BLaER1 treated with 17β-estradiol and CSF1 and Interleukin-3, amounts not matched to agents 10 nM and 100 nM (cell line): Measurements from ENCODE around the gene GNAS.
A peak's percentile ranks its signal among the peaks of the same experiment; 100 is the strongest.
"Not testable (repeated sequence)": the region's sequence is repeated elsewhere in the genome, so short reads cannot be mapped to it uniquely, and the experiment has no call there.

Source experiments
- H3K27ac ChIP-seq, 11 experiments: shearing (Covaris generic); formaldehyde crosslinking; 2 replicates each; pipeline ENCODE4 v1.8.1; 2022
- H3K27me3 ChIP-seq, 11 experiments: shearing (Covaris generic); formaldehyde crosslinking; 2 replicates each; pipeline ENCODE4 v1.8.1; 2022
- H3K36me3 ChIP-seq, 11 experiments: shearing (Covaris generic); formaldehyde crosslinking; 2 replicates each; pipeline ENCODE4 v1.8.1; 2022
- H3K4me1 ChIP-seq, 10 experiments: shearing (Covaris generic); formaldehyde crosslinking; 2 replicates each; pipeline ENCODE4 v1.8.1; 2022
- H3K4me2 ChIP-seq, 11 experiments: shearing (Covaris generic); formaldehyde crosslinking; 2 replicates each; pipeline ENCODE4 v1.8.1; 2022
- H3K4me3 ChIP-seq, 10 experiments: shearing (Covaris generic); formaldehyde crosslinking; 2 replicates each; pipeline ENCODE4 v1.8.1; 2022
- H3K9ac ChIP-seq, 11 experiments: shearing (Covaris generic); formaldehyde crosslinking; 2 replicates each; pipeline ENCODE4 v1.8.1; 2022
- H3K9me3 ChIP-seq, 11 experiments: shearing (Covaris generic); formaldehyde crosslinking; replicated peaks in 1 of 11; 2 replicates each; pipeline ENCODE4 v1.8.1; 2022
- H4K20me1 ChIP-seq, 11 experiments: shearing (Covaris generic); formaldehyde crosslinking; 2 replicates each; pipeline ENCODE4 v1.8.1; 2022
- Cebpa-rat ChIP-seq, 11 experiments: shearing (Covaris generic); IDR thresholded peaks; 2 replicates each; pipeline ENCODE4 v1.8.1; 2022

The GNAS gene

GRCh38 chr20:58927490-58928061, 75.1 kb downstream of the GNAS start:
- Histone ChIP-seq H3K27me3 (no peaks in the 10 kb centered on the region), H3K9me3 (no peaks in the 10 kb centered on the region), H3K36me3 (no peaks in the 10 kb centered on the region), H4K20me1 (no peaks in the 10 kb centered on the region), H3K4me1 (peaks cover 0 to 26% (median 18%) of the 10 kb centered on the region in 10 experiments; a peak in 16 of 20 replicates), H3K9ac (no peak overlapping the region), H3K4me3 (no peak overlapping the region), H3K4me2 (peak overlapping the region in 3 of 11 experiments; percentile 47 to 69 (median 59); a peak in 3 of 22 replicates), H3K27ac (no peak overlapping the region)
- TF ChIP-seq Cebpa-rat (IDR thresholded peaks at IDR 0.05) = no peak

- Histone ChIP-seq H3K9me3 (no peaks in the 10 kb centered on the region; a peak in 1 of 22 replicates), H3K9ac (no peak overlapping the region), H3K4me2 (no peak overlapping the region), H3K27me3 (no peaks in the 10 kb centered on the region), H3K27ac (no peak overlapping the region), H3K36me3 (no peaks in the 10 kb centered on the region), H4K20me1 (no peaks in the 10 kb centered on the region), H3K4me1 (peaks cover 0 to 23% (median 16%) of the 10 kb centered on the region in 10 experiments; a peak in 16 of 20 replicates), H3K4me3 (no peak overlapping the region)
- TF ChIP-seq Cebpa-rat (IDR thresholded peaks at IDR 0.05) = no peak
These were observed 78.0 kb downstream of the GNAS start for GRCh38 chr20:58930496-58930895.

GRCh38 chr20:58932170-58932569, 79.7 kb downstream of the GNAS start:
- no peaks in the 10 kb centered on the region for H3K27me3 ChIP-seq
- peaks cover 0 to 7% (median 2%) of the 10 kb centered on the region in 10 experiments; a peak in 9 of 20 replicates for H3K4me1 ChIP-seq
- peaks cover 9 to 14% (median 12%) of the 10 kb centered on the region in 11 experiments; a peak in 21 of 22 replicates for H3K9me3 ChIP-seq
- no peak overlapping the region for H3K27ac ChIP-seq
- H3K4me2 ChIP-seq = no peak overlapping the region
- H3K36me3 ChIP-seq = no peaks in the 10 kb centered on the region
- TF ChIP-seq Cebpa-rat (IDR thresholded peaks at IDR 0.05) = no peak
- no peak overlapping the region for H3K9ac ChIP-seq
- H4K20me1 ChIP-seq = no peaks in the 10 kb centered on the region
- no peak overlapping the region for H3K4me3 ChIP-seq

- Histone ChIP-seq H3K4me2 (peak overlapping the region in 8 of 11 experiments; percentile 1 to 77 (median 58); a peak in 13 of 22 replicates), H3K4me3 (no peak overlapping the region), H3K9me3 (peaks cover 9 to 27% (median 15%) of the 10 kb centered on the region in 11 experiments; a peak in 21 of 22 replicates), H4K20me1 (no peaks in the 10 kb centered on the region), H3K27me3 (no peaks in the 10 kb centered on the region), H3K27ac (peak overlapping the region in 1 of 11 experiments; percentile 21; a peak in 1 of 22 replicates), H3K9ac (no peak overlapping the region), H3K4me1 (peaks cover 0 to 27% (median 10%) of the 10 kb centered on the region in 10 experiments; a peak in 12 of 20 replicates), H3K36me3 (no peaks in the 10 kb centered on the region)
- no peak for TF ChIP-seq Cebpa-rat (IDR thresholded peaks at IDR 0.05)
These were observed 85.6 kb downstream of the GNAS start for GRCh38 chr20:58938078-58938477.

GRCh38 chr20:58938541-58938940, 86.0 kb downstream of the GNAS start:
- no peaks in the 10 kb centered on the region for H4K20me1 ChIP-seq
- no peak for TF ChIP-seq Cebpa-rat (IDR thresholded peaks at IDR 0.05)
- no peak overlapping the region for H3K9ac ChIP-seq
- peak overlapping the region in 1 of 11 experiments; percentile 21; a peak in 1 of 22 replicates for H3K27ac ChIP-seq
- peaks cover 0 to 29% (median 10%) of the 10 kb centered on the region in 10 experiments; a peak in 12 of 20 replicates for H3K4me1 ChIP-seq
- H3K4me3 ChIP-seq = no peak overlapping the region
- H3K36me3 ChIP-seq = no peaks in the 10 kb centered on the region
- H3K4me2 ChIP-seq = peak overlapping the region in 8 of 11 experiments; percentile 1 to 77 (median 58); a peak in 13 of 22 replicates
- H3K27me3 ChIP-seq = no peaks in the 10 kb centered on the region
- H3K9me3 ChIP-seq = peaks cover 9 to 27% (median 15%) of the 10 kb centered on the region in 11 experiments; a peak in 21 of 22 replicates

GRCh38 chr20:58941471-58941870, 89.0 kb downstream of the GNAS start:
- no peak overlapping the region for H3K4me2 ChIP-seq
- no peak for TF ChIP-seq Cebpa-rat (IDR thresholded peaks at IDR 0.05)
- peaks cover 5 to 22% (median 9%) of the 10 kb centered on the region in 11 experiments; a peak in 21 of 22 replicates for H3K9me3 ChIP-seq
- no peak overlapping the region for H3K9ac ChIP-seq
- no peaks in the 10 kb centered on the region for H3K36me3 ChIP-seq
- H3K4me3 ChIP-seq = no peak overlapping the region
- no peaks in the 10 kb centered on the region for H4K20me1 ChIP-seq
- no peaks in the 10 kb centered on the region for H3K27me3 ChIP-seq
- peaks cover 0 to 36% (median 13%) of the 10 kb centered on the region in 10 experiments; a peak in 13 of 20 replicates for H3K4me1 ChIP-seq
- H3K27ac ChIP-seq = no peak overlapping the region

- Histone ChIP-seq H3K9me3 (peaks cover 0 to 11% (median 0%) of the 10 kb centered on the region in 11 experiments; a peak in 7 of 22 replicates), H3K36me3 (no peaks in the 10 kb centered on the region), H3K4me2 (peak overlapping the region in 1 of 11 experiments; percentile 46; a peak in 1 of 22 replicates), H4K20me1 (no peaks in the 10 kb centered on the region), H3K4me3 (no peak overlapping the region), H3K9ac (no peak overlapping the region), H3K27ac (no peak overlapping the region), H3K4me1 (peaks cover 0 to 33% (median 13%) of the 10 kb centered on the region in 10 experiments; a peak in 13 of 20 replicates), H3K27me3 (no peaks in the 10 kb centered on the region)
- TF ChIP-seq Cebpa-rat (IDR thresholded peaks at IDR 0.05) = no peak
These were observed 90.0 kb downstream of the GNAS start for GRCh38 chr20:58942549-58942948.

GRCh38 chr20:58944610-58945009, 92.1 kb downstream of the GNAS start:
- H3K36me3 ChIP-seq = no peaks in the 10 kb centered on the region
- TF ChIP-seq Cebpa-rat (IDR thresholded peaks at IDR 0.05) = no peak

GRCh38 chr20:58945965-58946631, 93.6 kb downstream of the GNAS start:
- Histone ChIP-seq H3K4me3 (no peak overlapping the region), H3K4me1 (peaks cover 0 to 16% (median 2%) of the 10 kb centered on the region in 10 experiments; a peak in 8 of 20 replicates), H3K27me3 (no peaks in the 10 kb centered on the region), H3K9me3 (no peaks in the 10 kb centered on the region), H3K4me2 (peak overlapping the region in 2 of 11 experiments; percentile 12 to 23; a peak in 3 of 22 replicates), H3K9ac (no peak overlapping the region), H3K27ac (no peak overlapping the region), H3K36me3 (no peaks in the 10 kb centered on the region), H4K20me1 (no peaks in the 10 kb centered on the region)
- TF ChIP-seq Cebpa-rat (IDR thresholded peaks at IDR 0.05) = no peak

More at GRCh38 chr20:58944610-58945009, 92.1 kb downstream of the GNAS start:
- Histone ChIP-seq H3K27ac (no peak overlapping the region), H3K27me3 (no peaks in the 10 kb centered on the region), H3K4me1 (peaks cover 0 to 16% (median 2%) of the 10 kb centered on the region in 10 experiments; a peak in 8 of 20 replicates), H3K9ac (no peak overlapping the region), H3K4me2 (no peak overlapping the region), H3K4me3 (no peak overlapping the region), H3K9me3 (no peaks in the 10 kb centered on the region), H4K20me1 (no peaks in the 10 kb centered on the region)

- not testable (repeated sequence) for H3K9ac ChIP-seq, H3K27me3 ChIP-seq, H3K4me2 ChIP-seq, H4K20me1 ChIP-seq, H3K4me3 ChIP-seq, H3K36me3 ChIP-seq, H3K27ac ChIP-seq, H3K9me3 ChIP-seq
- peaks cover 0 to 11% (median 2%) of the 10 kb centered on the region in 10 experiments; a peak in 8 of 20 replicates for H3K4me1 ChIP-seq
These were observed 95.4 kb downstream of the GNAS start for GRCh38 chr20:58947797-58948388.
